WTC11 (cell line): ENCODE results near the gene ANAPC4.

Experiments used
- AFF4 ChIP-seq: sonication (generic); formaldehyde crosslinking; IDR thresholded peaks from 2 replicates; pipeline ENCODE4 v1.8.1; 2023; ENCODE audit warnings: mild to moderate bottlenecking, missing genetic modification reagents, borderline replicate concordance
- ATF1 ChIP-seq: sonication (generic); formaldehyde crosslinking; IDR thresholded peaks from 2 replicates; pipeline ENCODE4 v1.8.1; 2023; ENCODE audit warnings: mild to moderate bottlenecking, moderate library complexity, missing genetic modification reagents
- CTCF ChIP-seq: fragments of 200-600 bp; IDR thresholded peaks from 2 replicates; pipeline ENCODE4 v1.8.0; 2022; ENCODE audit warnings: antibody characterized with exemption
- E2F1 ChIP-seq: sonication (generic); formaldehyde crosslinking; IDR thresholded peaks from 2 replicates; pipeline ENCODE4 v1.8.0; 2022; ENCODE audit warnings: mild to moderate bottlenecking, missing genetic modification reagents
- E2F5 ChIP-seq: sonication (generic); formaldehyde crosslinking; IDR thresholded peaks from 2 replicates; pipeline ENCODE4 v1.8.1; 2022; ENCODE audit warnings: mild to moderate bottlenecking, moderate library complexity, missing genetic modification reagents
- ESRRA ChIP-seq: sonication (generic); formaldehyde crosslinking; IDR thresholded peaks from 2 replicates; pipeline ENCODE4 v1.8.1; 2022; ENCODE audit warnings: mild to moderate bottlenecking, missing genetic modification reagents, borderline replicate concordance
- NFATC4 ChIP-seq: fragments of 250-450 bp; sonication (Bioruptor Pico); IDR thresholded peaks from 2 replicates; pipeline ENCODE4 v1.9.0; 2021; ENCODE audit warnings: mild to moderate bottlenecking
- PREB ChIP-seq: sonication (generic); formaldehyde crosslinking; IDR thresholded peaks from 2 replicates; pipeline ENCODE4 v1.8.1; 2022; ENCODE audit warnings: mild to moderate bottlenecking, missing genetic modification reagents, moderate library complexity, borderline replicate concordance
- SOX15 ChIP-seq: fragments of 250-450 bp; sonication (Bioruptor Pico); IDR thresholded peaks from 2 replicates; pipeline ENCODE4 v1.9.0; 2021; ENCODE audit warnings: mild to moderate bottlenecking
- USF1 ChIP-seq: sonication (generic); formaldehyde crosslinking; IDR thresholded peaks from 2 replicates; pipeline ENCODE4 v1.8.0; 2022; ENCODE audit warnings: mild to moderate bottlenecking, missing genetic modification reagents
- ZBTB21 ChIP-seq: sonication (generic); formaldehyde crosslinking; IDR thresholded peaks from 2 replicates; pipeline ENCODE4 v1.8.1; 2023; ENCODE audit warnings: mild to moderate bottlenecking, missing genetic modification reagents, borderline replicate concordance
- ZNF512 ChIP-seq: sonication (generic); formaldehyde crosslinking; IDR thresholded peaks from 2 replicates; pipeline ENCODE4 v1.8.1; 2022; ENCODE audit warnings: missing genetic modification reagents, borderline replicate concordance
- ZNF532 ChIP-seq: fragments of 250-450 bp; sonication (Bioruptor Pico); IDR thresholded peaks from 2 replicates; pipeline ENCODE4 v1.9.0; 2021; ENCODE audit warnings: mild to moderate bottlenecking, borderline replicate concordance

GRCh38 chr4:25330335-25330734, 46.7 kb upstream of the ANAPC4 start:
- no peak for TF ChIP-seq AFF4 (CRISPR knock-in tag)
- no peak for TF ChIP-seq E2F5
- no peak for TF ChIP-seq CTCF
- no peak for TF ChIP-seq ESRRA (CRISPR knock-in tag)
- no peak for TF ChIP-seq ZNF532
- TF ChIP-seq PREB (CRISPR knock-in tag): no peak
- TF ChIP-seq ZBTB21 (CRISPR knock-in tag): no peak
- no peak for TF ChIP-seq NFATC4 (CRISPR knock-in tag)
- no peak for TF ChIP-seq SOX15
- TF ChIP-seq USF1 (CRISPR knock-in tag): no peak
- TF ChIP-seq E2F1 (CRISPR knock-in tag): no peak
- TF ChIP-seq ATF1 (CRISPR knock-in tag): no peak
- TF ChIP-seq ZNF512 (CRISPR knock-in tag): no peak
